HCT116 (cell line): ENCODE measurements around the gene OR6S1. TPM values are rescaled to one million over a fixed set of nuclear protein-coding genes. Genes with fewer than 3 reads are reported as not detected.

ENCODE experiments used
- ATAC-seq: fragments of 200-7000 bp; cut with Tn5 transposase; 2 replicates; pipeline ENCODE4 v1.9.1; 2020; ENCODE audit warnings: mild to moderate bottlenecking, moderate library complexity
- BruUV-seq: library from RNA; stranded (reverse); fragments of 400-500 nt; replicated peaks from 2 replicates; lab custom pipeline; 2021; lab: Mats Ljungman, UMichigan
- CTCF ChIA-PET: fragments of 300-600 bp; sonication (Branson Sonifier 250); formaldehyde crosslinking; loops from one replicate; lab custom pipeline; 2021; ENCODE audit warnings: antibody characterized with exemption; lab: Charles Lee
- POLR2A ChIA-PET: fragments of 300-600, 350-600 bp; sonication (Branson Sonifier 250); formaldehyde crosslinking; loops from one replicate; lab custom pipeline; 2021; ENCODE audit warnings: antibody characterized with exemption; lab: Charles Lee
- RAD21 ChIA-PET, 2 experiments: fragments of 300-600 bp; sonication (Branson Sonifier 250); formaldehyde crosslinking; loops; one replicate each; lab custom pipeline; 2023; ENCODE audit warnings: low total read pairs in 2 of 2; ENCODE audit not compliant: uncharacterized antibody in 2 of 2, unreplicated experiment in 2 of 2, low non-redundant PET in 1 of 2; lab: Charles Lee
- DNase-seq: peaks from one replicate; pipeline ENCODE4 v3.0.0-alpha.2; 2010; ENCODE audit warnings: low read depth, low spot score
- H2AFZ ChIP-seq: fragments of 200-600 bp; shearing (Covaris generic), sonication (generic); 2 replicates; pipeline ENCODE4 v1.6.1; 2017; ENCODE audit warnings: low read depth, mixed run types, mixed read lengths, antibody characterized with exemption, low read length; ENCODE audit not compliant: poor library complexity, severe bottlenecking
- H3K27ac ChIP-seq: 2 replicates; pipeline ENCODE4 v1.5.1; 2012; ENCODE audit warnings: low read depth, low read length
- H3K27me3 ChIP-seq: fragments of 200-600 bp; sonication (generic); 2 replicates; pipeline ENCODE4 v1.6.1; 2016; ENCODE audit warnings: mixed run types, low read length, mixed read lengths; ENCODE audit not compliant: insufficient read depth
- H3K36me3 ChIP-seq, 2 experiments: fragments of 200-500 bp in 1 of 2; fragments of 200-600 bp in 1 of 2; sonication (Bioruptor generic) in 1 of 2; sonication (generic) in 1 of 2; 2 replicates each; pipeline versions ENCODE4 v1.5.1 to v1.6.1; 2014 to 2016; ENCODE audit warnings: low read length in 2 of 2, inconsistent platforms in 1 of 2, mixed read lengths in 1 of 2, mixed run types in 1 of 2; ENCODE audit not compliant: insufficient read depth in 2 of 2, control insufficient read depth in 1 of 2
- H3K4me1 ChIP-seq, 2 experiments: fragments of 200-600 bp in 1 of 2; sonication (generic) in 1 of 2; 2 replicates each; pipeline versions ENCODE4 v1.5.1 to v1.6.1; 2012 to 2017; ENCODE audit warnings: low read length in 2 of 2, inconsistent platforms in 1 of 2, mild to moderate bottlenecking in 1 of 2, mixed read lengths in 1 of 2, mixed run types in 1 of 2, moderate library complexity in 1 of 2; ENCODE audit not compliant: insufficient read depth in 2 of 2, control insufficient read depth in 1 of 2
- H3K4me2 ChIP-seq: fragments of 200-600 bp; sonication (generic); 2 replicates; pipeline ENCODE4 v1.6.1; 2017; ENCODE audit warnings: mixed run types, low read length, mixed read lengths
- H3K4me3 ChIP-seq, 2 experiments: fragments of 200-600 bp in 1 of 2; sonication (generic) in 1 of 2; replicated peaks in 1 of 2; 2 replicates each; pipeline ENCODE4 v1.5.1; 2011 to 2016; ENCODE audit warnings: low read length in 2 of 2, control low read depth in 1 of 2, low read depth in 1 of 2, mild to moderate bottlenecking in 1 of 2, mixed read lengths in 1 of 2, mixed run types in 1 of 2
- H3K79me2 ChIP-seq: fragments of 200-600 bp; sonication (generic); 2 replicates; pipeline ENCODE4 v1.6.1; 2017; ENCODE audit warnings: mild to moderate bottlenecking, mixed run types, low read length, moderate library complexity, mixed read lengths; ENCODE audit not compliant: insufficient read depth
- H3K9ac ChIP-seq: fragments of 200-600 bp; sonication (generic); 2 replicates; pipeline ENCODE4 v1.6.1; 2016; ENCODE audit warnings: low read length, mixed read lengths
- H3K9me2 ChIP-seq: fragments of 200-600 bp; sonication (generic), shearing (Covaris generic); 2 replicates; pipeline ENCODE4 v1.6.1; 2017; ENCODE audit warnings: mixed run types, mild to moderate bottlenecking, moderate library complexity; ENCODE audit not compliant: insufficient read depth
- H3K9me3 ChIP-seq, 2 experiments: fragments of 200-500 bp in 1 of 2; fragments of 200-600 bp in 1 of 2; sonication (Bioruptor generic) in 1 of 2; sonication (generic) in 1 of 2; 2 replicates each; pipeline ENCODE4 v1.6.1; 2014 to 2017; ENCODE audit warnings: low read length in 2 of 2, mixed read lengths in 2 of 2, inconsistent platforms in 1 of 2, low read depth in 1 of 2, mild to moderate bottlenecking in 1 of 2, mixed run types in 1 of 2, moderate library complexity in 1 of 2; ENCODE audit not compliant: control insufficient read depth in 1 of 2, insufficient read depth in 1 of 2
- H4K20me1 ChIP-seq: fragments of 200-600 bp; sonication (generic), shearing (Covaris generic); 2 replicates; pipeline ENCODE4 v1.6.1; 2017; ENCODE audit warnings: mixed run types, mild to moderate bottlenecking, moderate library complexity; ENCODE audit not compliant: insufficient read depth
- ATF3 ChIP-seq: IDR thresholded peaks from 2 replicates; pipeline ENCODE4 v1.6.1; 2012
- CBX3 ChIP-seq: IDR thresholded peaks from 2 replicates; pipeline ENCODE4 v1.6.1; 2012; ENCODE audit warnings: low read depth
- EGR1 ChIP-seq: IDR thresholded peaks from 2 replicates; pipeline ENCODE4 v1.6.1; 2012; ENCODE audit warnings: low read depth
- EZH2phosphoT487 ChIP-seq: fragments of 200-600 bp; IDR thresholded peaks from 2 replicates; pipeline ENCODE4 v1.6.1; 2018; ENCODE audit warnings: antibody characterized with exemption, borderline replicate concordance
- FOSL1 ChIP-seq: IDR thresholded peaks from 2 replicates; pipeline ENCODE4 v1.6.1; 2012; ENCODE audit warnings: low read depth
- RAD21 ChIP-seq: IDR thresholded peaks from 2 replicates; pipeline ENCODE4 v1.6.1; 2012; ENCODE audit warnings: low read depth, mild to moderate bottlenecking
- REST ChIP-seq: IDR thresholded peaks from 2 replicates; pipeline ENCODE4 v1.6.1; 2012; ENCODE audit warnings: low read depth
- intact Hi-C: fragments of 100-400 bp; cut with micrococcal nuclease; formaldehyde crosslinking; loops from 2 replicates; pipeline ENCODE4 v1.10.0; 2022
- total RNA-seq: library from RNA; stranded (reverse); gene quantifications from one replicate; pipeline ENCODE4 v1.2.1, GENCODE V29; 2021; ENCODE audit not compliant: unreplicated experiment

Gene OR6S1
- total RNA-seq, 1 experiment from 2014 or later: not detected

DNA sequence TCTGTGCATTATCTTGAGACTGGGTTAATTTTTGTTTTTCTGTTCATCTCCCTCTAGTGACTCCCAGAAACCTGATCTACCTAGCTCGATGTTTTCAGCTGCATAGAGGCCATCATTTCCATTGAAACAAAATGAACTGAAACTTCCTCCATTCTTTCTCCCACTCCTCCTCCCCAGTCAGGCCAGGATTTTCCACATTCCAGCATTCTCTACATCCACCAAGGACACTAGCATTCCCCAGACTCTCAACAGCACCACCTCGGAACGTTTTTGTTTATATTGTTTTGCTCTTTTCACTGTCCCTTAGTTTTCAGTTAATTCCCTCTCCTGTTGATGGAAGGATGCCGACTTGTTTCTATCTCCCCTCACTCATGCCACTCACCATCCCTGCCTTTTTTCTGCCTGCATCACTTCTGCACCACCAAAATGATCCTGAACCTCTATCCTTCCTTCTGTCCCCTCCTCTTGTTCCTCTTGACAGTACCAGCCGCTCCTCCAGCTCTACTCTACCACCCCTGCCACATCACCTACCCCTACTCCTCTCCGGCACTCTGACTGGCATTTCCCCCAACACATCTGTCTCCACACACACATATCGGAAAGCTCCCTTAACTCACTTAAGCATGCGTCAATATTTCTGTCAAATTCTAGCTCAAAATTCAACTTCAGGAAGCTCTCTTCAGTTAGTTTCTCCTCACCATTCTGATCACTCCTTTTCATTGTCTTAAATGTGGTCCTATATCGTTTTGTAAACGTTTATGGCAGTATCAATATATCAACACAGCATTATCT, 13.2 kb downstream of the OR6S1 start:
- ChIA-PET CTCF (interaction anchor here (1.7 kb wide), 1 partner anchor 15 kb away, joined by 5 read pairs; no protein-coding TSS in a partner anchor), POLR2A (interaction anchor here (0.7 kb wide), 1 partner anchor 25 kb away, joined by 3 read pairs; no protein-coding TSS in a partner anchor)

More for the DNA sequence above, 13.2 kb downstream of the OR6S1 start:
- H3K27ac ChIP-seq: no peak overlapping the region
- BruUV-seq: no TSS peak
- no peak for TF ChIP-seq REST
- TF ChIP-seq RAD21: no peak
- no peak for TF ChIP-seq CBX3
- no peak for TF ChIP-seq ATF3
- no peak for TF ChIP-seq EZH2phosphoT487
- TF ChIP-seq EGR1: no peak
- TF ChIP-seq FOSL1: no peak
- TF ChIP-seq, all 23 proteins: peak for 0
- no peak overlapping the region for H3K4me2 ChIP-seq
- no peak for DNase-seq
- H3K36me3 ChIP-seq: no peaks in the 10 kb centered on the region
- H3K9ac ChIP-seq: no peak overlapping the region
- ATAC-seq: no peak
- no peaks in the 10 kb centered on the region for H4K20me1 ChIP-seq
- RAD21 ChIA-PET: no interaction called here
- no peaks in the 10 kb centered on the region; the same call in 1 of the 2 replicates for H3K27me3 ChIP-seq
- no peak overlapping the region for H2AFZ ChIP-seq
- H3K79me2 ChIP-seq: no peaks in the 10 kb centered on the region
- H3K9me3 ChIP-seq: no peaks in the 10 kb centered on the region
- no peaks in the 10 kb centered on the region for H3K9me2 ChIP-seq
- no peak overlapping the region for H3K4me3 ChIP-seq
- peaks cover 9 to 48% of the 10 kb centered on the region in 2 experiments for H3K4me1 ChIP-seq
- intact Hi-C loops: no loop called here
